H1 (cell line): ENCODE results near the gene U2AF1L4. TPM values are rescaled to one million over a fixed set of nuclear protein-coding genes. Genes with fewer than 3 reads are reported as not detected.

Source experiments
- CTCF ChIA-PET: fragments of 300-600 bp; sonication (Branson Sonifier 250); formaldehyde crosslinking; loops from one replicate; lab custom pipeline; 2021; ENCODE audit not compliant: partially characterized antibody; lab: Charles Lee
- POLR2A ChIA-PET: fragments of 300-600 bp; sonication (Branson Sonifier 250); formaldehyde crosslinking; loops from one replicate; lab custom pipeline; 2021; ENCODE audit warnings: inconsistent platforms; ENCODE audit not compliant: partially characterized antibody; lab: Charles Lee
- DNase-seq, 2 experiments: peaks; one replicate each; pipeline versions ENCODE4 v3.0.0 to v3.0.0-alpha.2; 2010 to 2022; ENCODE audit warnings: low spot score in 2 of 2, low read depth in 1 of 2, mixed read lengths in 1 of 2
- FAIRE-seq: peaks from 2 replicates; lab custom pipeline; 2011; peaks lifted over from hg19 to GRCh38; lab: Jason Lieb, UNC
- H2AFZ ChIP-seq: 2 replicates; pipeline ENCODE4 v1.8.1; 2012; ENCODE audit warnings: low read length, inconsistent platforms
- H2AK5ac ChIP-seq: 2 replicates; pipeline ENCODE4 v1.6.1; 2013; ENCODE audit warnings: low read depth, low read length
- H2BK120ac ChIP-seq: replicated peaks from 2 replicates; pipeline ENCODE3; 2013; ENCODE audit warnings: low read depth, low read length, inconsistent platforms
- H2BK12ac ChIP-seq: 2 replicates; pipeline ENCODE4 v1.6.1; 2013; ENCODE audit warnings: low read depth, low read length
- H2BK15ac ChIP-seq: 2 replicates; pipeline ENCODE4 v1.6.1; 2013; ENCODE audit warnings: low read length
- H2BK20ac ChIP-seq: 2 replicates; pipeline ENCODE4 v1.6.1; 2013; ENCODE audit warnings: low read length
- H2BK5ac ChIP-seq: 2 replicates; pipeline ENCODE4 v1.6.1; 2013; ENCODE audit warnings: low read depth, low read length
- H3K14ac ChIP-seq: 2 replicates; pipeline ENCODE4 v1.6.1; 2013; ENCODE audit warnings: inconsistent platforms; ENCODE audit not compliant: insufficient read length
- H3K18ac ChIP-seq: 2 replicates; pipeline ENCODE4 v1.6.1; 2013; ENCODE audit warnings: low read length; ENCODE audit errors: extremely low read depth
- H3K23ac ChIP-seq: 2 replicates; pipeline ENCODE4 v1.6.1; 2013; ENCODE audit warnings: inconsistent platforms; ENCODE audit not compliant: insufficient read length
- H3K23me2 ChIP-seq: 2 replicates; pipeline ENCODE4 v1.6.1; 2013; ENCODE audit warnings: low read depth, low read length
- H3K27ac ChIP-seq: 2 replicates; pipeline ENCODE4 v1.6.1; 2011; ENCODE audit warnings: low read depth, low read length, inconsistent platforms
- H3K27me3 ChIP-seq, 4 experiments: replicated peaks in 1 of 4; 1 replicate in 1 of 4; 2 replicates in 3 of 4; pipeline versions ENCODE4 v1.6.1 to v1.8.1; 2011 to 2013; ENCODE audit warnings: low read length in 3 of 4, mild to moderate bottlenecking in 3 of 4, inconsistent platforms in 2 of 4, mixed read lengths in 2 of 4, moderate library complexity in 1 of 4; ENCODE audit not compliant: control insufficient read depth in 3 of 4, insufficient read depth in 3 of 4; ENCODE audit errors: extremely low read depth in 1 of 4
- H3K36me3 ChIP-seq, 4 experiments: 2 replicates each; pipeline versions ENCODE4 v1.6.1 to v1.8.1; 2011 to 2013; ENCODE audit warnings: mild to moderate bottlenecking in 4 of 4, low read length in 3 of 4, moderate library complexity in 2 of 4, control low read depth in 1 of 4, inconsistent platforms in 1 of 4; ENCODE audit not compliant: insufficient read depth in 4 of 4, control insufficient read depth in 2 of 4
- H3K4ac ChIP-seq: replicated peaks from 2 replicates; pipeline ENCODE3; 2013; ENCODE audit warnings: low read length, low read depth, mixed read lengths, inconsistent platforms; ENCODE audit not compliant: insufficient read length
- H3K4me1 ChIP-seq, 4 experiments: replicated peaks in 1 of 4; 1 replicate in 1 of 4; 2 replicates in 3 of 4; pipeline versions ENCODE4 v1.6.1 to v1.8.1; 2011 to 2013; ENCODE audit warnings: low read length in 3 of 4, inconsistent platforms in 2 of 4, mixed read lengths in 1 of 4; ENCODE audit not compliant: insufficient read depth in 4 of 4, control insufficient read depth in 3 of 4
- H3K4me2 ChIP-seq, 2 experiments: 2 replicates each; pipeline versions ENCODE4 v1.6.1 to v1.8.1; 2011 to 2013; ENCODE audit warnings: low read depth in 2 of 2, low read length in 2 of 2, control low read depth in 1 of 2, inconsistent platforms in 1 of 2, mild to moderate bottlenecking in 1 of 2; ENCODE audit not compliant: insufficient read depth in 1 of 2
- H3K4me3 ChIP-seq, 4 experiments: fragments of 200-600, 300-600 bp in 1 of 4; sonication (generic), shearing (Covaris generic), sonication (Bioruptor Twin) in 1 of 4; 2 replicates each; pipeline versions ENCODE4 v1.5.1 to v1.8.1; 2011 to 2016; ENCODE audit warnings: low read length in 4 of 4, low read depth in 3 of 4, control low read depth in 2 of 4, inconsistent platforms in 2 of 4, mild to moderate bottlenecking in 2 of 4, mixed read lengths in 1 of 4, moderate library complexity in 1 of 4; ENCODE audit not compliant: insufficient read depth in 2 of 4; ENCODE audit errors: extremely low read depth in 1 of 4
- H3K56ac ChIP-seq: replicated peaks from 2 replicates; pipeline ENCODE3; 2013; ENCODE audit warnings: low read depth, mild to moderate bottlenecking, mixed read lengths, low read length, inconsistent platforms; ENCODE audit not compliant: insufficient read length
- H3K79me1 ChIP-seq: 2 replicates; pipeline ENCODE4 v1.6.1; 2013; ENCODE audit warnings: low read depth, low read length, control low read depth
- H3K79me2 ChIP-seq, 2 experiments: 2 replicates each; pipeline versions ENCODE4 v1.6.1 to v1.8.1; 2012 to 2013; ENCODE audit warnings: low read length in 2 of 2, mild to moderate bottlenecking in 2 of 2, inconsistent platforms in 1 of 2; ENCODE audit not compliant: insufficient read depth in 2 of 2, control insufficient read depth in 1 of 2
- H3K9ac ChIP-seq, 4 experiments: replicated peaks in 1 of 4; 1 replicate in 1 of 4; 2 replicates in 3 of 4; pipeline versions ENCODE4 v1.6.1 to v1.8.1; 2011 to 2013; ENCODE audit warnings: low read depth in 3 of 4, low read length in 3 of 4, control low read depth in 2 of 4, mild to moderate bottlenecking in 2 of 4, moderate library complexity in 2 of 4, inconsistent platforms in 1 of 4; ENCODE audit errors: extremely low read depth in 1 of 4
- H3K9me3 ChIP-seq, 2 experiments: 2 replicates each; pipeline versions ENCODE4 v1.6.1 to v1.8.1; 2012 to 2013; ENCODE audit warnings: mild to moderate bottlenecking in 2 of 2, moderate library complexity in 2 of 2, control low read depth in 1 of 2, inconsistent platforms in 1 of 2, low read depth in 1 of 2, low read length in 1 of 2, mixed read lengths in 1 of 2; ENCODE audit not compliant: insufficient read depth in 2 of 2
- H4K20me1 ChIP-seq, 2 experiments: replicated peaks in 1 of 2; 2 replicates each; pipeline versions ENCODE3 to v1.8.1; 2011 to 2013; ENCODE audit warnings: inconsistent platforms in 2 of 2, low read length in 2 of 2, mild to moderate bottlenecking in 1 of 2; ENCODE audit not compliant: insufficient read depth in 2 of 2, control insufficient read depth in 1 of 2
- H4K5ac ChIP-seq: 2 replicates; pipeline ENCODE4 v1.6.1; 2013; ENCODE audit warnings: low read length, low read depth, mixed read lengths, inconsistent platforms; ENCODE audit not compliant: insufficient read length
- H4K8ac ChIP-seq: 2 replicates; pipeline ENCODE4 v1.8.0; 2013; ENCODE audit warnings: mild to moderate bottlenecking, moderate library complexity, low read length, inconsistent platforms; ENCODE audit not compliant: insufficient read depth; ENCODE audit errors: extremely low read depth
- H4K91ac ChIP-seq: replicated peaks from 2 replicates; pipeline ENCODE3; 2013; ENCODE audit warnings: low read length, mixed read lengths, inconsistent platforms; ENCODE audit not compliant: insufficient read length
- BRCA1 ChIP-seq: IDR thresholded peaks from 2 replicates; pipeline ENCODE4 v1.6.1; 2012; ENCODE audit warnings: low read depth, low read length, improper control_type of control experiment
- CHD2 ChIP-seq: IDR thresholded peaks from 2 replicates; pipeline ENCODE4 v1.6.1; 2012; ENCODE audit warnings: low read length, improper control_type of control experiment
- HDAC6 ChIP-seq: IDR thresholded peaks from one replicate; pipeline ENCODE4 v1.7.1; 2012; ENCODE audit warnings: low read depth, mild to moderate bottlenecking, inconsistent platforms, low read length, moderate library complexity
- KDM5A ChIP-seq: fragments of 200-600 bp; IDR thresholded peaks from 2 replicates; pipeline ENCODE4 v1.7.1; 2012; ENCODE audit warnings: mild to moderate bottlenecking, low read length, inconsistent platforms, mixed read lengths
- NANOG ChIP-seq: IDR thresholded peaks from 2 replicates; pipeline ENCODE4 v1.6.1; 2011; ENCODE audit warnings: low read length, low read depth, mild to moderate bottlenecking, inconsistent platforms; ENCODE audit not compliant: insufficient read depth, poor library complexity, severe bottlenecking
- RFX5 ChIP-seq: IDR thresholded peaks from 2 replicates; pipeline ENCODE4 v1.6.1; 2011; ENCODE audit warnings: low read depth, low read length, improper control_type of control experiment, borderline replicate concordance
- RXRA ChIP-seq: IDR thresholded peaks from 2 replicates; pipeline ENCODE4 v1.6.1; 2011; ENCODE audit warnings: low read depth, mild to moderate bottlenecking, low read length, moderate library complexity; ENCODE audit not compliant: insufficient read depth
- SIN3A ChIP-seq, 2 experiments: IDR thresholded peaks in 1 of 2; conservative IDR thresholded peaks in 1 of 2; 2 replicates each; pipeline ENCODE4 v1.6.1; 2011 to 2012; ENCODE audit warnings: low read length in 2 of 2, improper control_type of control experiment in 1 of 2, low read depth in 1 of 2, mild to moderate bottlenecking in 1 of 2
- SP2 ChIP-seq: IDR thresholded peaks from 2 replicates; pipeline ENCODE4 v1.6.1; 2012; ENCODE audit warnings: mild to moderate bottlenecking, low read length, inconsistent platforms
- SRF ChIP-seq: IDR thresholded peaks from 2 replicates; pipeline ENCODE4 v1.6.1; 2011; ENCODE audit warnings: mild to moderate bottlenecking, low read depth, low read length, moderate library complexity
- WGBS, 2 experiments: shearing (Covaris generic) in 1 of 2; methylation state at CpG; one replicate each; pipeline versions ENCODE4 v1.1.6 to v1.1.7; 2013 to 2015; ENCODE audit warnings: low lambda C conversion rate in 2 of 2, mixed read lengths in 2 of 2, inconsistent platforms in 1 of 2, low coverage in 1 of 2, missing lambda C conversion rate in 1 of 2; ENCODE audit not compliant: insufficient replicate concordance in 2 of 2, insufficient coverage in 1 of 2, insufficient read length in 1 of 2; ENCODE audit errors: extremely low coverage in 1 of 2, missing lambda C conversion rate in 1 of 2; 5-methylcytosine and 5-hydroxymethylcytosine counted together
- polyA plus RNA-seq, 7 experiments: library from polyadenylated mRNA; depleted of rRNA in 3 of 7; stranded (reverse) in 5 of 7; unstranded in 2 of 7; fragments of >200 nt in 5 of 7; fragments of 200-250 nt in 2 of 7; gene quantifications; 1 replicate in 5 of 7; 2 replicates in 1 of 7; 4 replicates in 1 of 7; pipeline versions ENCODE4 v1.2.1 to v1.2.3, GENCODE V29; 2011 to 2013; ENCODE audit warnings: missing spikeins in 2 of 7, mixed read lengths in 2 of 7
- total RNA-seq: library from RNA; stranded (reverse); fragmentation: NEBNext Ultra II Directional; extraction: Animal tissue kit (Norgen Biotek cat#: 25700); gene quantifications from 2 replicates; pipeline ENCODE4 v1.2.1, GENCODE V29; 2021

The U2AF1L4 gene
- total and polyA plus RNA-seq, 2 of the 8 experiments (the other 6 are each of a cell fraction or from before 2014, with no cell fraction given), result 15.1 to 32.7 TPM

DNA sequence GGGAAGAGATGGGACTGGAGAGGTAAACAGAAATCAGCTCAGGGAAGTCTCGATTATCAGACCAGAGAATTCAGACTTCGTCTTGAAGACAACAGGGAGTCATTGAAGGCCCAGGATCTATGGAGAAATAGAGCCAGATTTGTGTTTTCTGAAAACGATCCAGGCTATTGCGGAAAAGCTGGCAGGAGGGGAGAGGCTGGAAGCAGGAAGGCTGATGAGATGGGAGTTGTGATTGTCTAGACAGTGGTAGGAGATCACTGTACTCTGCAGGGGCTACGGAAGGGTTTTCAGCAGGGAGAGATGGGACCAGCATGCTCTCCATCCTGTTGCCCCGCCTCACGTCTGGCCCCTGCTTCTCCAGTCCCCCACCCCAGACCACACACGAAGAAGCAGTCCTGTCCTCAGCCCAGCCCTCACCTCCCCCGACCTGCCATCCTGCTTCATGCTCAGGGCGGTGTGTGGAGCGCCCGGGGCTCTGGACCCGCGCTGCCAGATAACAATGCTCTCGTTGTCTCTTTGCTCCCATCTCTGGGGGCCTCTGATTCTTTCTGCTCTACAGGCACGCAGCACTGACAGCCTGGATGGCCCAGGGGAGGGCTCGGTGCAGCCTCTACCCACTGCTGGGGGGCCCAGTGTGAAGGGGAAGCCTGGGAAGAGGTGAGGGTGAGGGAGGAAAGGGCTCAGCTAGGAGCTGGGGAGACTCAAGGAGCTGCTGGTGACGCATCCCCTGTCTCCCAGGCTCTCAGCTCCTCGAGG, 32.0 kb upstream of the U2AF1L4 start:
- Histone ChIP-seq H4K8ac (no peak overlapping the region), H3K27me3 (peaks cover 0 to 9% (median 7%) of the 10 kb centered on the region in 4 experiments; a peak in 3 of 7 replicates), H4K5ac (no peak overlapping the region), H3K27ac (no peak overlapping the region), H3K23ac (no peak overlapping the region), H2BK15ac (no peak overlapping the region; the same call in 1 of the 2 replicates), H3K9me3 (no peaks in the 10 kb centered on the region), H3K4me2 (peak overlapping the region; percentile 54 to 82), H3K79me1 (no peaks in the 10 kb centered on the region; the same call in 1 of the 2 replicates), H3K23me2 (peaks cover 4% of the 10 kb centered on the region; the same call in 1 of the 2 replicates), H2BK20ac (no peak overlapping the region), H2BK120ac (no peak overlapping the region), H3K9ac (no peak overlapping the region; a peak in 1 of 7 replicates), H3K56ac (no peak overlapping the region), H2BK12ac (no peak overlapping the region), H3K36me3 (no peaks in the 10 kb centered on the region), H3K4me3 (peak overlapping the region in 1 of 4 experiments; percentile 3; a peak in 2 of 8 replicates), H4K20me1 (peaks cover 0 to 1% of the 10 kb centered on the region in 2 experiments), H3K18ac (peak overlapping the region; percentile 9; the same call in 1 of the 2 replicates), H2BK5ac (peak overlapping the region; percentile 24; the same call in 1 of the 2 replicates), H3K79me2 (no peaks in the 10 kb centered on the region), H3K14ac (no peak overlapping the region), H3K4me1 (peaks cover 0 to 25% (median 20%) of the 10 kb centered on the region in 4 experiments; a peak in 6 of 7 replicates), H4K91ac (no peak overlapping the region), H3K4ac (no peak overlapping the region), H2AFZ (no peak overlapping the region), H2AK5ac (no peak overlapping the region)
- no peak for DNase-seq
- ChIA-PET POLR2A (interaction anchor here (0.6 to 3.1 kb wide), 12 partner anchors 7 to 108 kb away, joined by 3 to 11 read pairs (median 3); partner anchors contain the start of genes HSPB6, LIN37, PSENEN and U2AF1L4), CTCF (interaction anchor here (0.9 to 1.5 kb wide), 7 partner anchors 9 to 79 kb away, joined by 3 to 4 read pairs (median 3); partner anchors contain the start of gene HSPB6)
- FAIRE-seq, result no peak
- WGBS, 2 experiments, result 32% methylated on average over 18 of the region's 19 CpGs; no CpG with 5 or more reads in 1 of the 2 experiments
- TF ChIP-seq BRCA1, result no peak
- no peak for TF ChIP-seq HDAC6
- TF ChIP-seq SP2, result no peak
- no peak for TF ChIP-seq KDM5A
- TF ChIP-seq RXRA, result no peak
- no peak for TF ChIP-seq SRF
- TF ChIP-seq SIN3A (conservative IDR thresholded peaks at IDR 0.05 in 1 of 2, IDR thresholded peaks at IDR 0.05 in 1 of 2; ENCODE audit: low read depth in 1 of 2, low read length in 2 of 2), result no peak
- no peak for TF ChIP-seq RFX5
- TF ChIP-seq NANOG, result no peak
- TF ChIP-seq CHD2, result no peak
